Heart left ventricle (tissue), 16 donors: ENCODE data around the gene PAQR5. TPM values are rescaled to one million over a fixed set of nuclear protein-coding genes. Genes with fewer than 3 reads are reported as not detected.
"Not testable (repeated sequence)": the region's sequence is repeated elsewhere in the genome, so short reads cannot be mapped to it uniquely, and the experiment has no call there.

Experiments used
- ATAC-seq, 4 donors: fragments of 200-7000 bp; cut with Tn5 transposase; one replicate each; pipeline ENCODE4 v1.9.1; 2020 to 2022; ENCODE audit warnings: moderate library complexity in 4 of 4, mild to moderate bottlenecking in 3 of 4, moderate number of reproducible peaks in 1 of 4
- DNase-seq, 5 donors: peaks; one replicate each; pipeline ENCODE4 v3.0.0-alpha.2; 2020
- H3K27ac ChIP-seq, 12 donors: fragments of 200-600 bp; sonication (generic) in 4 of 12; one replicate each; pipeline versions ENCODE4 v1.5.0 to v1.8.0; 2016 to 2022; ENCODE audit warnings: mild to moderate bottlenecking in 2 of 12
- H3K27me3 ChIP-seq, 9 donors: fragments of 200-600 bp; sonication (generic) in 2 of 9; one replicate each; pipeline versions ENCODE4 v1.5.1 to v1.8.0; 2016 to 2022; ENCODE audit warnings: mild to moderate bottlenecking in 3 of 9
- H3K36me3 ChIP-seq, 9 donors: fragments of 200-600 bp; sonication (generic) in 2 of 9; one replicate each; pipeline versions ENCODE4 v1.5.0 to v1.8.0; 2018 to 2022; ENCODE audit warnings: mild to moderate bottlenecking in 2 of 9
- H3K4me1 ChIP-seq, 12 donors: fragments of 200-600 bp; sonication (generic) in 4 of 12; one replicate each; pipeline versions ENCODE4 v1.5.0 to v1.8.0; 2016 to 2022; ENCODE audit warnings: mild to moderate bottlenecking in 3 of 12
- H3K4me3 ChIP-seq, 12 donors: fragments of 200-600 bp; sonication (generic) in 4 of 12; one replicate each; pipeline versions ENCODE4 v1.5.0 to v1.8.0; 2017 to 2022; ENCODE audit warnings: mild to moderate bottlenecking in 9 of 12, moderate library complexity in 4 of 12
- H3K9me3 ChIP-seq, 12 donors: fragments of 200-600 bp; sonication (generic) in 4 of 12; one replicate each; pipeline versions ENCODE4 v1.5.0 to v1.8.0; 2016 to 2022; ENCODE audit warnings: mild to moderate bottlenecking in 1 of 12
- CTCF ChIP-seq, 12 donors: fragments of 200-600 bp; sonication (generic) in 4 of 12; IDR thresholded peaks; one replicate each; pipeline versions ENCODE4 v1.5.0 to v1.8.0; 2018 to 2022; ENCODE audit warnings: antibody characterized with exemption in 12 of 12, mild to moderate bottlenecking in 5 of 12
- POLR2A ChIP-seq, 2 donors: fragments of 450-650 bp; IDR thresholded peaks; one replicate each; pipeline ENCODE4 v1.6.1; 2017; ENCODE audit warnings: antibody characterized with exemption in 2 of 2, mild to moderate bottlenecking in 2 of 2, moderate library complexity in 2 of 2
- WGBS, 4 donors: extraction: QIAGEN DNeasy Blood & Tissue Kit in 2 of 4; methylation state at CpG; one replicate each; pipeline versions ENCODE4 v1.1.5 to v1.1.7; 2013 to 2018; 5-methylcytosine and 5-hydroxymethylcytosine counted together
- intact Hi-C, 10 donors: fragments of 100-400 bp; cut with DNase I; formaldehyde crosslinking; loops; one replicate each; pipeline versions ENCODE4 v1.11.1 to v1.14.2; 2022
- polyA plus RNA-seq, 2 donors: library from polyadenylated mRNA; stranded (reverse); fragments of 200-250 nt; gene quantifications; one replicate each; pipeline ENCODE4 v1.2.3, GENCODE V29; 2013
- total RNA-seq, 9 donors: library from RNA; depleted of rRNA in 2 of 9; stranded (reverse); fragments of >200 nt in 2 of 9; fragmentation: NEBNext Ultra II Directional in 3 of 9; extraction: Animal tissue kit (Norgen Biotek cat#: 25700) in 3 of 9; gene quantifications; one replicate each; pipeline versions ENCODE4 v1.1.0 to v1.2.4, GENCODE V29; 2016 to 2023
- donor health status: ischemic (EF 13 %, LVEDD 7.1; RV severe dilation, severe dysfunction).
- donor health status: healthy with polysubstance abuse.
- donor health status: DM: no; HTN: yes; CAD: no.
- donor health status: DM: no; HTN: no; CAD: no.
- donor health status: ischemic (EF 25% LVEDD 6.9; RV normal size, moderate dysfunction).
- donor health status: ischemic (EF 25% LVEDD 5.7; RV mildly dilated, moderate dysfunction).
- donor health status: healthy.
- donor health status: DM: yes; HTN: yes; CAD: no.
- donor health status: ischemic (EF 35%, LVEDD 5.7; RV mildly dilated, moderate dysfunction).
- donor health status: nonischemic (EF 11% LVEDD 7.7; RV severe dilation, severe dysfunction).
- donor health status: DM: yes; HTN: yes; CAD: no.
- donor health status: PGD.
- donor health status: ischemic (EF 29% LVEDD 5.4; RV normal size, mild dysfunction).
- donor health status: nonischemic (EF 23%, LVEDD 6.1; RV moderate dilation, normal function).

Gene PAQR5
- total and polyA plus RNA-seq, 11 donors, result 0.27 to 1.6 (median 1.1) TPM

GRCh38 chr15:69328739-69329138 lies 30.0 kb downstream of the PAQR5 start:
- intact Hi-C loops, result no loop called here
- ATAC-seq, result no peak
- 75 to 82% (median 78%) methylated on average over 6 to 8 of the region's 8 CpGs for WGBS, 4 donors

GRCh38 chr15:69337138-69337537 lies 38.4 kb downstream of the PAQR5 start:
- Histone ChIP-seq H3K4me1 (no peaks in the 10 kb centered on the region), H3K9me3 (peaks cover 0 to 11% (median 0%) of the 10 kb centered on the region in 12 donors), H3K27me3 (no peaks in the 10 kb centered on the region), H3K36me3 (no peaks in the 10 kb centered on the region), H3K4me3 (no peak overlapping the region), H3K27ac (no peak overlapping the region)
- TF ChIP-seq POLR2A (IDR thresholded peaks at IDR 0.05) (no peak), CTCF (IDR thresholded peaks at IDR 0.05) (no peak)
- intact Hi-C loops, result no loop called here
- WGBS, 4 donors, result 31 to 75% (median 60%) methylated on average over 1 of the region's 1 CpG
- DNase-seq (no peak), ATAC-seq (no peak)

More at GRCh38 chr15:69328739-69329138, 30.0 kb downstream of the PAQR5 start:
- Histone ChIP-seq H3K9me3 (no peaks in the 10 kb centered on the region), H3K27me3 (peaks cover 0 to 4% (median 0%) of the 10 kb centered on the region in 9 donors), H3K4me3 (no peak overlapping the region), H3K27ac (no peak overlapping the region), H3K36me3 (no peaks in the 10 kb centered on the region), H3K4me1 (no peaks in the 10 kb centered on the region)
- TF ChIP-seq POLR2A (IDR thresholded peaks at IDR 0.05), result no peak
- TF ChIP-seq CTCF (IDR thresholded peaks at IDR 0.05), result no peak
- no peak for DNase-seq

GRCh38 chr15:69338535-69339213 lies 40.0 kb downstream of the PAQR5 start:
- TF ChIP-seq POLR2A (IDR thresholded peaks at IDR 0.05) (no peak), CTCF (IDR thresholded peaks at IDR 0.05) (no peak)
- intact Hi-C loops, result no loop called here
- 84 to 89% (median 85%) methylated on average over 8 of the region's 8 CpGs for WGBS, 4 donors
- Histone ChIP-seq H3K36me3 (no peaks in the 10 kb centered on the region), H3K27ac (no peak overlapping the region), H3K4me3 (no peak overlapping the region), H3K9me3 (peaks cover 0 to 11% (median 0%) of the 10 kb centered on the region in 12 donors), H3K27me3 (no peaks in the 10 kb centered on the region), H3K4me1 (peaks cover 0 to 4% (median 0%) of the 10 kb centered on the region in 12 donors)
- no peak for DNase-seq
- no peak for ATAC-seq

GRCh38 chr15:69339214-69339543 lies 40.5 kb downstream of the PAQR5 start:
- H3K9me3 ChIP-seq, result peaks cover 0 to 11% (median 0%) of the 10 kb centered on the region in 12 donors
- DNase-seq, intact Hi-C loops, H3K36me3 ChIP-seq, H3K4me3 ChIP-seq, H3K27me3 ChIP-seq, ATAC-seq, H3K4me1 ChIP-seq, H3K27ac ChIP-seq: not testable (repeated sequence)
- WGBS, 4 donors, result 92 to 95% (median 93%) methylated on average over 6 of the region's 6 CpGs
